Ishikawa (cell line): Measurements from ENCODE around the gene OR5B12.

ENCODE experiments used
- CEBPB ChIP-seq: IDR thresholded peaks from 2 replicates; pipeline ENCODE4 v1.6.1; 2012
- CREB1 ChIP-seq: IDR thresholded peaks from 2 replicates; pipeline ENCODE4 v1.6.1; 2012; ENCODE audit warnings: low read depth
- EGR1 ChIP-seq: IDR thresholded peaks from 2 replicates; pipeline ENCODE4 v1.6.1; 2012
- EP300 ChIP-seq: IDR thresholded peaks from 2 replicates; pipeline ENCODE4 v1.6.1; 2012; ENCODE audit warnings: borderline replicate concordance
- FOXM1 ChIP-seq: IDR thresholded peaks from 2 replicates; pipeline ENCODE4 v1.6.1; 2012; ENCODE audit warnings: low read depth, borderline replicate concordance
- NFIC ChIP-seq: IDR thresholded peaks from 2 replicates; pipeline ENCODE4 v1.6.1; 2012
- RAD21 ChIP-seq: IDR thresholded peaks from 2 replicates; pipeline ENCODE4 v1.6.1; 2012; ENCODE audit warnings: low read depth
- TAF1 ChIP-seq: IDR thresholded peaks from 2 replicates; pipeline ENCODE4 v1.6.1; 2012; ENCODE audit warnings: low read depth, mild to moderate bottlenecking
- TCF12 ChIP-seq: IDR thresholded peaks from 2 replicates; pipeline ENCODE4 v1.6.1; 2012; ENCODE audit warnings: low read depth
- TEAD4 ChIP-seq: IDR thresholded peaks from 2 replicates; pipeline ENCODE4 v1.6.1; 2012
- YY1 ChIP-seq: IDR thresholded peaks from 2 replicates; pipeline ENCODE4 v1.6.1; 2012; ENCODE audit warnings: low read depth
- ZBTB7A ChIP-seq: IDR thresholded peaks from 2 replicates; pipeline ENCODE4 v1.6.1; 2012; ENCODE audit warnings: low read depth
- TF ChIP-seq, protein P1 (sequence below): IDR thresholded peaks from 2 replicates; pipeline ENCODE4 v1.6.1; 2012
- TF ChIP-seq, protein P2 (sequence below): IDR thresholded peaks from 2 replicates; pipeline ENCODE4 v1.6.1; 2012; ENCODE audit warnings: low read depth, mild to moderate bottlenecking
- TF ChIP-seq, protein P3 (sequence below): IDR thresholded peaks from 2 replicates; pipeline ENCODE4 v1.6.1; 2012

Gene OR5B12

GRCh38 chr11:58442136-58442535, at the start of gene OR5B12:
Gene OR5B12 (minus strand): TSS chr11:58442236. CDS start chr11:58440151, 2,085 bp downstream.
- TF ChIP-seq RAD21 (no peak), CEBPB (no peak), EGR1 (no peak), YY1 (no peak), TAF1 (no peak), CREB1 (no peak), ZBTB7A (no peak), FOXM1 (no peak), TEAD4 (no peak), NFIC (no peak), TCF12 (no peak), EP300 (no peak)
- TF ChIP-seq, protein P1, sequence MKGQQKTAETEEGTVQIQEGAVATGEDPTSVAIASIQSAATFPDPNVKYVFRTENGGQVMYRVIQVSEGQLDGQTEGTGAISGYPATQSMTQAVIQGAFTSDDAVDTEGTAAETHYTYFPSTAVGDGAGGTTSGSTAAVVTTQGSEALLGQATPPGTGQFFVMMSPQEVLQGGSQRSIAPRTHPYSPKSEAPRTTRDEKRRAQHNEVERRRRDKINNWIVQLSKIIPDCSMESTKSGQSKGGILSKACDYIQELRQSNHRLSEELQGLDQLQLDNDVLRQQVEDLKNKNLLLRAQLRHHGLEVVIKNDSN = no peak
- TF ChIP-seq, protein P2, sequence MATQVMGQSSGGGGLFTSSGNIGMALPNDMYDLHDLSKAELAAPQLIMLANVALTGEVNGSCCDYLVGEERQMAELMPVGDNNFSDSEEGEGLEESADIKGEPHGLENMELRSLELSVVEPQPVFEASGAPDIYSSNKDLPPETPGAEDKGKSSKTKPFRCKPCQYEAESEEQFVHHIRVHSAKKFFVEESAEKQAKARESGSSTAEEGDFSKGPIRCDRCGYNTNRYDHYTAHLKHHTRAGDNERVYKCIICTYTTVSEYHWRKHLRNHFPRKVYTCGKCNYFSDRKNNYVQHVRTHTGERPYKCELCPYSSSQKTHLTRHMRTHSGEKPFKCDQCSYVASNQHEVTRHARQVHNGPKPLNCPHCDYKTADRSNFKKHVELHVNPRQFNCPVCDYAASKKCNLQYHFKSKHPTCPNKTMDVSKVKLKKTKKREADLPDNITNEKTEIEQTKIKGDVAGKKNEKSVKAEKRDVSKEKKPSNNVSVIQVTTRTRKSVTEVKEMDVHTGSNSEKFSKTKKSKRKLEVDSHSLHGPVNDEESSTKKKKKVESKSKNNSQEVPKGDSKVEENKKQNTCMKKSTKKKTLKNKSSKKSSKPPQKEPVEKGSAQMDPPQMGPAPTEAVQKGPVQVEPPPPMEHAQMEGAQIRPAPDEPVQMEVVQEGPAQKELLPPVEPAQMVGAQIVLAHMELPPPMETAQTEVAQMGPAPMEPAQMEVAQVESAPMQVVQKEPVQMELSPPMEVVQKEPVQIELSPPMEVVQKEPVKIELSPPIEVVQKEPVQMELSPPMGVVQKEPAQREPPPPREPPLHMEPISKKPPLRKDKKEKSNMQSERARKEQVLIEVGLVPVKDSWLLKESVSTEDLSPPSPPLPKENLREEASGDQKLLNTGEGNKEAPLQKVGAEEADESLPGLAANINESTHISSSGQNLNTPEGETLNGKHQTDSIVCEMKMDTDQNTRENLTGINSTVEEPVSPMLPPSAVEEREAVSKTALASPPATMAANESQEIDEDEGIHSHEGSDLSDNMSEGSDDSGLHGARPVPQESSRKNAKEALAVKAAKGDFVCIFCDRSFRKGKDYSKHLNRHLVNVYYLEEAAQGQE = no peak
- TF ChIP-seq, protein P3, sequence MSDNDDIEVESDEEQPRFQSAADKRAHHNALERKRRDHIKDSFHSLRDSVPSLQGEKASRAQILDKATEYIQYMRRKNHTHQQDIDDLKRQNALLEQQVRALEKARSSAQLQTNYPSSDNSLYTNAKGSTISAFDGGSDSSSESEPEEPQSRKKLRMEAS = no peak

GRCh38 chr11:58490827-58491226, 48.8 kb upstream of the OR5B12 start:
- no peak for TF ChIP-seq RAD21
- TF ChIP-seq YY1 = no peak
- TF ChIP-seq NFIC = no peak
- no peak for TF ChIP-seq FOXM1
- TF ChIP-seq, protein P2 = no peak
- TF ChIP-seq CREB1 = no peak
- no peak for TF ChIP-seq TAF1
- no peak for TF ChIP-seq TEAD4
- TF ChIP-seq TCF12 = no peak
- TF ChIP-seq, protein P3 = no peak
- no peak for TF ChIP-seq EGR1
- no peak for TF ChIP-seq CEBPB
- TF ChIP-seq, protein P1 = no peak
- no peak for TF ChIP-seq ZBTB7A
- no peak for TF ChIP-seq EP300

- TF ChIP-seq NFIC = no peak
- TF ChIP-seq, protein P2 = no peak
- no peak for TF ChIP-seq ZBTB7A
- TF ChIP-seq, protein P1 = no peak
- no peak for TF ChIP-seq FOXM1
- TF ChIP-seq TCF12 = no peak
- no peak for TF ChIP-seq RAD21
- TF ChIP-seq TEAD4 = no peak
- TF ChIP-seq CEBPB = no peak
- no peak for TF ChIP-seq YY1
- TF ChIP-seq CREB1 = no peak
- no peak for TF ChIP-seq TAF1
- no peak for TF ChIP-seq EGR1
- no peak for TF ChIP-seq EP300
- TF ChIP-seq, protein P3 = no peak
Observed at GRCh38 chr11:58487170-58487569, 45.1 kb upstream of the OR5B12 start.

GRCh38 chr11:58485961-58486360, 43.9 kb upstream of the OR5B12 start:
- TF ChIP-seq TEAD4 (no peak), EGR1 (no peak), TAF1 (no peak), FOXM1 (no peak), CEBPB (no peak), RAD21 (no peak), EP300 (no peak), NFIC (no peak), ZBTB7A (no peak), TCF12 (no peak), CREB1 (no peak), YY1 (no peak)
- TF ChIP-seq, protein P3 = no peak
- TF ChIP-seq, protein P1 = no peak
- TF ChIP-seq, protein P2 = no peak
